ENCODE results near the gene WNT3. TPM values are rescaled to one million over a fixed set of nuclear protein-coding genes. Genes with fewer than 3 reads are reported as not detected.
A peak's percentile ranks its signal among the peaks of the same experiment; 100 is the strongest.

The WNT3 gene
- total RNA-seq, 6 experiments from 2014 or later, result 2.1 to 3.5 (median 3.2) TPM

GRCh38 chr17:46833840-46834208 lies 15.3 kb upstream of the WNT3 start:
- H3K4me1 Mint-ChIP-seq (ENCODE audit: low read depth), result peaks cover 23% of the 10 kb centered on the region
- no peak overlapping the region for H3K4me3 Mint-ChIP-seq
- peaks cover 6% of the 10 kb centered on the region for H3K27me3 Mint-ChIP-seq (ENCODE audit: insufficient read depth)
- no peak for DNase-seq
- no peaks in the 10 kb centered on the region for H3K36me3 Mint-ChIP-seq (ENCODE audit: low read depth)
- peak overlapping the region; percentile 39; the same call in 1 of the 2 replicates for H3K27ac Mint-ChIP-seq
- no peak for TF ChIP-seq CTCF (IDR thresholded peaks at IDR 0.05)
- H3K9me3 Mint-ChIP-seq, result no peaks in the 10 kb centered on the region

- Mint-ChIP-seq H3K4me3 (no peak overlapping the region), H3K27me3 (ENCODE audit: insufficient read depth) (peaks cover 8% of the 10 kb centered on the region), H3K4me1 (ENCODE audit: low read depth) (peaks cover 27% of the 10 kb centered on the region), H3K27ac (peak overlapping the region; percentile 39), H3K36me3 (ENCODE audit: low read depth) (no peaks in the 10 kb centered on the region), H3K9me3 (no peaks in the 10 kb centered on the region)
- no peak for TF ChIP-seq CTCF (IDR thresholded peaks at IDR 0.05)
- peak; percentile 82 for DNase-seq
These were observed 14.7 kb upstream of the WNT3 start for GRCh38 chr17:46832945-46833839.

GRCh38 chr17:46832331-46832821 lies 13.9 kb upstream of the WNT3 start:
- H3K36me3 Mint-ChIP-seq (ENCODE audit: low read depth), result no peaks in the 10 kb centered on the region
- H3K27ac Mint-ChIP-seq, result no peak overlapping the region
- TF ChIP-seq CTCF (IDR thresholded peaks at IDR 0.05), result no peak
- peaks cover 9% of the 10 kb centered on the region for H3K27me3 Mint-ChIP-seq (ENCODE audit: insufficient read depth)
- H3K9me3 Mint-ChIP-seq, result no peaks in the 10 kb centered on the region
- peaks cover 30% of the 10 kb centered on the region for H3K4me1 Mint-ChIP-seq (ENCODE audit: low read depth)
- no peak for DNase-seq
- no peak overlapping the region for H3K4me3 Mint-ChIP-seq

- Mint-ChIP-seq H3K4me3 (no peak overlapping the region), H3K9me3 (no peaks in the 10 kb centered on the region), H3K36me3 (ENCODE audit: low read depth) (no peaks in the 10 kb centered on the region), H3K4me1 (ENCODE audit: low read depth) (peaks cover 30% of the 10 kb centered on the region), H3K27ac (no peak overlapping the region), H3K27me3 (ENCODE audit: insufficient read depth) (peaks cover 9% of the 10 kb centered on the region)
- no peak for DNase-seq
- no peak for TF ChIP-seq CTCF (IDR thresholded peaks at IDR 0.05)
These were observed 13.3 kb upstream of the WNT3 start for GRCh38 chr17:46831573-46832330.

- no peaks in the 10 kb centered on the region for H3K36me3 Mint-ChIP-seq (ENCODE audit: low read depth)
- TF ChIP-seq CTCF (IDR thresholded peaks at IDR 0.05), result no peak
- H3K4me3 Mint-ChIP-seq, result no peak overlapping the region
- peaks cover 27% of the 10 kb centered on the region for H3K27me3 Mint-ChIP-seq (ENCODE audit: insufficient read depth)
- H3K27ac Mint-ChIP-seq, result no peak overlapping the region
- DNase-seq, result no peak
- peaks cover 7% of the 10 kb centered on the region; the same call in 1 of the 2 replicates for H3K4me1 Mint-ChIP-seq (ENCODE audit: low read depth)
- no peaks in the 10 kb centered on the region for H3K9me3 Mint-ChIP-seq
These were observed 8.8 kb upstream of the WNT3 start for GRCh38 chr17:46827274-46827673.

Measured in HFFc6 (cell line).